B cell (primary cell): Measurements from ENCODE around the gene DOHH.

Source experiments
- EZH2 ChIP-seq: IDR thresholded peaks from 2 replicates; pipeline ENCODE4 v1.6.1; 2012; ENCODE audit warnings: borderline replicate concordance, low read depth, mild to moderate bottlenecking, moderate library complexity, low read length; ENCODE audit not compliant: insufficient read depth, poor library complexity, severe bottlenecking
- TF ChIP-seq, protein P1 (sequence below): fragments of 200-600 bp; IDR thresholded peaks from one replicate; pipeline ENCODE4 v1.8.0; 2022; ENCODE audit warnings: antibody characterized with exemption, mild to moderate bottlenecking

DNA sequence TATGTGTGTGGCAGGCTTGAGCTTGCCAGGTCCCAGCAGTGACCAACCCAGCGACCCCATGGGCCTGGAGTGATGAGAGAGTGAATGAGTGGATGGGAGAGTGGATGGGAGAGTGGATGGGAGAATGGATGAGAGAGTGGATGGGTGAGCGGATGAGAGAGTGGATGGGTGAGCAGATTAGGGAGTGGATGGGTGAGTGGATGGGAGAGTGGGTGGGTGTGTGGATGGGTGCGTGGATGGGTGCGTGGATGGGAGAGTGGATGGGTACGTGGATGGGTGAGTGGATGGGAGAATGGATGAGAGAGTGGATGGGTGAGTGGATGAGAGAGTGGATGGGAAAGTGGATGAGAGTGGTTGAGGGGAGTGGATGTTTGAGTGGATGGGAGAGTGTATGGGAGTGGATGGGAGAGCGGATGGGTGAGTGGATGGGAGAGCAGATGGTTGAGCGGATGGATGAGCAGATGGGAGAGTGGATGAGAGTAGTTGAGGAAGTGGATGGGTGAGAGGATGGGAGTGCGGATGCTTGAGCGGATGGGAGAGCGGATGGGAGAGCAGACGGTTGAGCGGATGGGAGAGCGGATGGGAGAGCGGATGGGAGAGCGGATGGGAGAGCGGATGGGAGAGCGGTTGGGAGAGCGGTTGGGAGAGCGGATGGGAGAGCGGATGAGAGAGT, 28.2 kb upstream of the DOHH start:
- TF ChIP-seq EZH2 = no peak
- TF ChIP-seq, protein P1, sequence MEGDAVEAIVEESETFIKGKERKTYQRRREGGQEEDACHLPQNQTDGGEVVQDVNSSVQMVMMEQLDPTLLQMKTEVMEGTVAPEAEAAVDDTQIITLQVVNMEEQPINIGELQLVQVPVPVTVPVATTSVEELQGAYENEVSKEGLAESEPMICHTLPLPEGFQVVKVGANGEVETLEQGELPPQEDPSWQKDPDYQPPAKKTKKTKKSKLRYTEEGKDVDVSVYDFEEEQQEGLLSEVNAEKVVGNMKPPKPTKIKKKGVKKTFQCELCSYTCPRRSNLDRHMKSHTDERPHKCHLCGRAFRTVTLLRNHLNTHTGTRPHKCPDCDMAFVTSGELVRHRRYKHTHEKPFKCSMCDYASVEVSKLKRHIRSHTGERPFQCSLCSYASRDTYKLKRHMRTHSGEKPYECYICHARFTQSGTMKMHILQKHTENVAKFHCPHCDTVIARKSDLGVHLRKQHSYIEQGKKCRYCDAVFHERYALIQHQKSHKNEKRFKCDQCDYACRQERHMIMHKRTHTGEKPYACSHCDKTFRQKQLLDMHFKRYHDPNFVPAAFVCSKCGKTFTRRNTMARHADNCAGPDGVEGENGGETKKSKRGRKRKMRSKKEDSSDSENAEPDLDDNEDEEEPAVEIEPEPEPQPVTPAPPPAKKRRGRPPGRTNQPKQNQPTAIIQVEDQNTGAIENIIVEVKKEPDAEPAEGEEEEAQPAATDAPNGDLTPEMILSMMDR = no peak
